HG03571 (cell line): ENCODE measurements around the gene SEC11A.
"Not testable (repeated sequence)": the region's sequence is repeated elsewhere in the genome, so short reads cannot be mapped to it uniquely, and the experiment has no call there.

Experiments
- ATAC-seq: cut with Tn5 transposase; IDR thresholded peaks from one replicate; pipeline ENCODE4 v1.9.1; 2021; ENCODE audit not compliant: unreplicated experiment

Gene SEC11A

DNA sequence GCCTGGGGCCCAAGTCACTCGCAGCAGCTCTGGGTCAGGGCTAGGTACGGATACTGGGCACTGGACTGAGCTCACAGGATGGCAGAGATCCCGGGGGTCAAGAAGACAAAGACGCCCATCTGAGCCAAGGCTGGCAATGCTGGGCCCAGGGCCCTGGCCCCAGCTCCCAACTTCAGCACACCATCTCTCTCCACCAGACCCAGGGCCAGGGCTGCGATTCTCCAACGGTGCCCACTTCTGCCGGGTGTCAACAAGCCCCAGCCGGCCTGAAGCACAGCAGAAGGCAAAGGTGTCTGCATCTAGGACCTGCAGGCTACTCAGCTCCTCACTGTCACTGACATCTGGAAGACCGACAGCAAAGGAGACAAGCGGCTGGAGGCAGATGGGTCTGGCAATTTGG is 70.4 kb downstream of the SEC11A start:
- no peak for ATAC-seq

- no peak for ATAC-seq
Measured at GRCh38 chr15:84643838-84644237, 72.1 kb downstream of the SEC11A start.

DNA sequence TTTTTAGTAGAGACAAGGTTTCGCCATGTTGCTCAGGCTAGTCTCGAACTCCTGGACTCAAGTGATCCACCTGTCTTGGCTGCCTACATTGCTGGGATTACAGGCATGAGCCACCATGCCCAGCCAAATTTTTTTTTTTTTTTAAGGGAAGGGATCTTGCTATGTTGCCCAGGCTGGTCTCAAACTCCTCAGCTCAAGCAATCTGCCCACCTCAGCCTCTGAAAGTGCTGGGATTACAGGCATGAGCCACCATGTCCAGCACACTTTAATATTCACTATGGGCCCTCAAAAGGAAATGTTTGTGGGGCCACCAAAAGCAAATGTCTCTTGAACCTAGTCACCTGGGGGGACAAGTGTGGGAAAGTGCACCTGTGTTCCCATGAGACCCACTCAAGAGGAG is 73.3 kb downstream of the SEC11A start:
- ATAC-seq = not testable (repeated sequence)

GRCh38 chr15:84641871-84642270 is 74.1 kb downstream of the SEC11A start:
- ATAC-seq = not testable (repeated sequence)

- no peak for ATAC-seq
Measured at GRCh38 chr15:84638103-84638502, 77.8 kb downstream of the SEC11A start.

GRCh38 chr15:84634228-84634837 is 81.6 kb downstream of the SEC11A start:
- no peak for ATAC-seq

DNA sequence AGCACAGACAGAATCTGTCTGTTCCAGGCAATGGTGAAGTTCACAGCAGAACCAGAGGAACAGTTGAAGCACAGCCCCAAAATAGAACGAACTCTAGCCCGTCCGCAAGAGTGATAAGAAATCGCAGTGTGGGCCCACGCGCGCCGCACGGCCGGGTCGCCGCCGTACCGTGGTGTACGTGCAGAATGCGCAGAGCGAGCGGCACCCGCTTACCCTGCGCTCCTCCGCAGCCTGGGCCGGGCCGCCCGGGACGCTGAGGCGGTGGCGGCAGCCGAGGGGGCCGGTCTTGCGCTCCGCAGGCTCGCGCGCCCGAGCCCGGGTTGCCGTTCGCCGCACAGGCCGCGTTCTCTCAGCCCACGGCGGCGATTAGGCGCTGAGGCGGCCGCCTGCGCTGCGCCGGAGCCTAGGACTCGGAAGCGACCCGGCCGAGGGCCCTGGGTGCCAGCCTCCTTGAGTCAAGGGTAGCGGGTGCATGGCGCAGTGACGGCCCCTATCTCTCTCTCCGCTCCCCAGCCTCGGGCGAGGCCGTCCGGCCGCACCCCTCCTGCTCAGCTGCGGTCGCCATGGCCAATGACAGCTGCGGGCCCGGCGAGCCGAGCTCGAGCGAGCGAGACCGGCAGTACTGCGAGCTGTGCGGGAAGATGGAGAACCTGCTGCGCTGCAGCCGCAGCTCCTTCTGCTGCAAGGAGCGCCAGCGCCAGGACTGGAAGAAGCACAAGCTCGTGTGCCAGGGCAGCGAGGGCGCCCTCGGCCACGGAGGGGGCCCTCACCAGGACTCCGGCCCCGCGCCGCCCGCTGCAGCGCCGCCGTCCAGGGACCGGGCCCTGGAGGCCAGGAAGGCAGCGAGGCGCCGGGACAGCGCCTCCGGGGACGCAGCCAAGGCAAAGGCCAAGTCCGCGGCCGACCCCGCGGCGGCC is 82.4 kb downstream of the SEC11A start:
- peak; percentile 38 for ATAC-seq

DNA sequence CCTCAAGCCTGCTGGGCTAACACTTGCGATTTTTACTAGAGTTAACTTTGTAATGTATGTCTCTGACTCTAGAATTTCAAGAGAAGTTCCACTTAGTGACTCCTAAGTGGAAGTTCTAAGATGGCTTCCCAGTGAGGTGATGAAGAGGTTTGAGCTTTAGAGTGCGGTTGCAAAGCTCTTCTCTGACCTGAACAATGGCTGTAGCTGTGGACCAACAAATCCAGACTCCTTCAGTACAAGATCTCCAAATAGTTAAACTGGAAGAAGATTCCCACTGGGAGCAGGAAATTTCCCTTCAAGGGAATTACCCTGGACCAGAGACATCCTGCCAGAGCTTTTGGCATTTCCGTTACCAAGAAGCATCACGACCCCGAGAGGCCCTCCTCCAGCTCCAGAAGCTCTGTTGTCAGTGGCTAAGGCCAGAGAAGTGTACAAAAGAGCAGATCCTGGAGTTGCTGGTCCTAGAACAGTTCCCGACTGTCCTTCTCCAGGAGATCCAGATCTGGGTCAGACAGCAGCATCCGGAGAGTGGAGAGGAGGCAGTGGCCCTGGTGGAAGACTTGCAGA is 84.2 kb downstream of the SEC11A start:
- no peak for ATAC-seq

DNA sequence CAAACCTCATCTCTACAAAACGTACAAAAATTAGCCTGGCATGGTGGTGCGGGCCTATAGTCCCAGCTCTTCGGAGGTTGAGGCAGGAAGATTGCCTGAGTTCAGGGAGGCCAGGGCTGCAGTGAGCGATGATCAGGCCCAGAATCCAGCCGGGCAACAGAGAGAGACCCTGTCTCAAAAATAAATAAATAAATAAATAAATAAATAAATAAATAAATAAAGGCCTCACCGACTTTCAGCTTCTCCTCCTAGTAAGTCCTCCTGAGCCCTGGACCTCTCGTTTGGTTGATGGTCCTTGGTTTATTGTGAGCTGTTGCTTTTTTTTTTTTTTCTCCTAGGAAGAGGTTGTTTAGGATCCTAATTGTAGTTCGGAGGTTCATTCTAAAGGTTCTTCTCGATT is 86.9 kb downstream of the SEC11A start:
- no peak for ATAC-seq

DNA sequence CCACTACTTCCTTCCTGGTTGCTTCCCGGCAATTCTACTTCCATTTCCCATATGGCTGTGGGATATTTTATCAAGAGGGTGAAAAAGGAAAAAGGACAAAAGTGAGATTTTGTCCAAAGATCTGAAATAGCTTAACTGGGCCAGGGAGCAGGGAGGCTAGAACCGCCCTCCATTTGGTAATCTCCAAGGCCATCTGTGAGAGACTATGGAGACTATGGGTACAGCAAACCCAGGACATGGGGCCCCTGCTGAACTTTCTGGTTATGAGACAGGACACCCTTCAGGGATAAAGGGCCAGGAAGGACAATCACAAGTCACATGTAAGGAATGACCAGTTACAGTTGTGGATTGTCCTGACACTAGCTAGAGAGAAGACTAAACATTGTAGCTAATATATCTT is 90.8 kb downstream of the SEC11A start:
- no peak for ATAC-seq

GRCh38 chr15:84624359-84624758 is 91.6 kb downstream of the SEC11A start:
- ATAC-seq = no peak

DNA sequence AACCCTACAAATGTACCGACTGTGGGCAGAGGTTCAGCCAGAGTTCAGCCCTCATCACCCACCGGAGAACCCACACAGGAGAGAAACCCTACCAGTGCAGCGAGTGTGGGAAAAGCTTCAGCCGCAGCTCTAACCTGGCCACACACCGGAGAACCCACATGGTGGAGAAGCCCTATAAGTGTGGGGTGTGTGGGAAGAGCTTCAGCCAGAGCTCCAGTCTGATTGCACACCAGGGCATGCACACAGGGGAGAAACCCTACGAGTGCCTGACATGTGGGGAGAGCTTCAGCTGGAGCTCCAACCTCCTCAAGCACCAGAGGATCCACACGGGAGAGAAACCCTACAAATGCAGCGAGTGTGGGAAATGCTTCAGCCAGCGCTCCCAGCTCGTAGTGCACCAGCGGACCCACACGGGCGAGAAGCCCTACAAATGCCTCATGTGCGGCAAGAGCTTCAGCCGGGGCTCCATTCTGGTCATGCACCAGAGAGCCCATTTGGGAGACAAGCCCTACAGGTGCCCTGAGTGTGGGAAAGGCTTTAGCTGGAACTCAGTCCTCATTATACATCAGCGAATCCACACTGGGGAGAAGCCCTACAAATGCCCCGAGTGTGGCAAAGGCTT is 94.5 kb downstream of the SEC11A start:
- ATAC-seq = no peak

DNA sequence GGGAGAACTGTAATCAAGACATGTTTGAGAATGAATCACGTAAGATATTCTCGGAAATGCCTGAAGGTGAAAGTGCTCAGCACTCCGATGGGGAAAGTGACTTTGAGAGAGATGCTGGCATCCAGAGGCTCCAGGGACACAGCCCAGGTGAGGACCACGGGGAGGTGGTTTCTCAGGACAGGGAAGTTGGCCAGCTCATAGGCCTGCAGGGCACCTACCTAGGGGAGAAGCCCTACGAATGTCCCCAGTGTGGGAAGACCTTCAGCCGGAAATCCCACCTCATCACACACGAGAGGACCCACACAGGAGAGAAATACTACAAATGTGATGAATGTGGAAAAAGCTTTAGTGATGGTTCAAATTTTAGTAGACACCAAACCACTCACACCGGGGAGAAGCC is 95.3 kb downstream of the SEC11A start:
- ATAC-seq = no peak
